GM12878 (cell line): ENCODE measurements around the gene MICAL3. TPM values are rescaled to one million over a fixed set of nuclear protein-coding genes. Genes with fewer than 3 reads are reported as not detected.
A peak's percentile ranks its signal among the peaks of the same experiment; 100 is the strongest.

Source experiments
- ATAC-seq: fragments of 200-7000 bp; cut with Tn5 transposase; 3 replicates; pipeline ENCODE4 v1.9.1; 2020; ENCODE audit warnings: mild to moderate bottlenecking, moderate library complexity
- BruUV-seq: library from RNA; stranded (reverse); fragments of 400-500 nt; replicated peaks from 2 replicates; lab custom pipeline; 2021; lab: Mats Ljungman, UMichigan
- CTCF ChIA-PET: fragments of 300-600 bp; sonication (Branson Sonifier 250); formaldehyde crosslinking; extraction: SDS; loops from one replicate; lab custom pipeline; 2021; ENCODE audit warnings: inconsistent platforms; lab: Yijun Ruan, JAX
- POLR2A ChIA-PET: fragments of 350-600 bp; formaldehyde crosslinking; extraction: SDS; loops from one replicate; lab custom pipeline; 2021; ENCODE audit warnings: inconsistent platforms; lab: Charles Lee
- RAD21 ChIA-PET: fragments of 300-600 bp; sonication (Branson Sonifier 250); formaldehyde crosslinking; loops from one replicate; lab custom pipeline; 2023; ENCODE audit warnings: antibody characterized with exemption; ENCODE audit not compliant: unreplicated experiment; lab: Charles Lee
- SMC1A ChIA-PET: fragments of 300-600 bp; sonication (Branson Sonifier 250); formaldehyde crosslinking; loops from one replicate; lab custom pipeline; 2023; ENCODE audit not compliant: unreplicated experiment, uncharacterized antibody; lab: Charles Lee
- DNase-seq: peaks from one replicate; pipeline ENCODE4 v3.0.0-alpha.2; 2011; ENCODE audit warnings: low read depth, low spot score
- FAIRE-seq: peaks from 3 replicates; lab custom pipeline; 2011; peaks lifted over from hg19 to GRCh38; lab: Jason Lieb, UNC
- H2AFZ ChIP-seq: 2 replicates; pipeline ENCODE4 v1.6.0; 2011; ENCODE audit warnings: low read depth, low read length, control low read depth; ENCODE audit not compliant: control insufficient read depth
- H3K27ac ChIP-seq: 2 replicates; pipeline ENCODE4 v1.5.1; 2011; ENCODE audit warnings: control low read depth; ENCODE audit not compliant: control insufficient read depth, insufficient read depth
- H3K27me3 ChIP-seq, 2 experiments: replicated peaks in 1 of 2; 2 replicates each; pipeline versions ENCODE4 v1.6.0 to v1.6.1; 2011; ENCODE audit warnings: low read length in 1 of 2; ENCODE audit not compliant: control insufficient read depth in 2 of 2, insufficient read depth in 2 of 2
- H3K36me3 ChIP-seq, 2 experiments: 2 replicates each; pipeline ENCODE4 v1.5.1; 2011; ENCODE audit warnings: low read length in 1 of 2; ENCODE audit not compliant: control insufficient read depth in 2 of 2, insufficient read depth in 2 of 2
- H3K4me1 ChIP-seq: 2 replicates; pipeline ENCODE4 v1.6.1; 2011; ENCODE audit warnings: mild to moderate bottlenecking, low read length, moderate library complexity, mixed read lengths; ENCODE audit not compliant: control insufficient read depth, insufficient read depth
- H3K4me2 ChIP-seq: 2 replicates; pipeline ENCODE4 v1.6.0; 2011; ENCODE audit warnings: control low read depth; ENCODE audit not compliant: control insufficient read depth, insufficient read depth
- H3K4me3 ChIP-seq: fragments of 200-600 bp; sonication (generic); 2 replicates; pipeline ENCODE4 v1.5.1; 2016
- H3K79me2 ChIP-seq: 2 replicates; pipeline ENCODE4 v1.6.0; 2011; ENCODE audit warnings: low read length; ENCODE audit not compliant: control insufficient read depth, insufficient read depth
- H3K9ac ChIP-seq: 2 replicates; pipeline ENCODE4 v1.8.0; 2011; ENCODE audit warnings: low read length, control low read depth, mixed read lengths; ENCODE audit not compliant: control insufficient read depth, insufficient read depth
- H3K9me3 ChIP-seq: replicated peaks from 3 replicates; pipeline ENCODE4 v1.5.1; 2011; ENCODE audit warnings: mild to moderate bottlenecking, low read length; ENCODE audit not compliant: control insufficient read depth, insufficient read depth
- H4K20me1 ChIP-seq: 2 replicates; pipeline ENCODE4 v1.6.0; 2011; ENCODE audit not compliant: control insufficient read depth, insufficient read depth
- ESRRA ChIP-seq: IDR thresholded peaks from 2 replicates; pipeline ENCODE4 v1.6.1; 2012; ENCODE audit warnings: mild to moderate bottlenecking, low read length, improper control_type of control experiment
- FOXK2 ChIP-seq: fragments of 450-650 bp; IDR thresholded peaks from 2 replicates; pipeline ENCODE4 v1.6.1; 2017; ENCODE audit warnings: mild to moderate bottlenecking, moderate library complexity
- HCFC1 ChIP-seq: fragments of 150-350 bp; IDR thresholded peaks from 2 replicates; pipeline ENCODE4 v1.6.1; 2014; ENCODE audit warnings: low read length
- MYC ChIP-seq: IDR thresholded peaks from 2 replicates; pipeline ENCODE4 v1.6.1; 2011; ENCODE audit warnings: mild to moderate bottlenecking, low read length, moderate library complexity, inconsistent platforms; ENCODE audit not compliant: insufficient read depth, insufficient replicate concordance, insufficient read length, severe bottlenecking
- WGBS: methylation state at CpG from one replicate; pipeline ENCODE4 v1.1.6; 2016; ENCODE audit warnings: low lambda C conversion rate; ENCODE audit not compliant: insufficient replicate concordance, insufficient coverage; ENCODE audit errors: missing lambda C conversion rate; 5-methylcytosine and 5-hydroxymethylcytosine counted together
- in situ Hi-C: fragments of 300-500 bp; cut with MboI; formaldehyde crosslinking; loops from 9 replicates; pipeline ENCODE4 v1.14.3; 2018; ENCODE audit warnings: mixed read lengths
- intact Hi-C: fragments of 100-400 bp; cut with micrococcal nuclease; formaldehyde crosslinking; loops from one replicate; pipeline ENCODE4 v1.14.2; 2022; ENCODE audit not compliant: unreplicated experiment
- polyA plus RNA-seq, 11 experiments: library from polyadenylated mRNA; depleted of rRNA in 4 of 11; unstranded in 6 of 11; stranded (reverse) in 5 of 11; fragments of >200 nt; fragmentation: Nextera tagmentation in 4 of 11; fragmentation: Illumina TruSeq in 1 of 11; extraction: Ambion mirVana in 4 of 11; extraction: Trizol in 1 of 11; gene quantifications; 1 replicate in 1 of 11; 2 replicates in 10 of 11; pipeline versions ENCODE4 v1.2.1 to v1.2.3, GENCODE V29; 2011 to 2016; ENCODE audit warnings: inconsistent platforms in 2 of 11, missing spikeins in 2 of 11, low read depth in 1 of 11
- total RNA-seq, 4 experiments: library from RNA; depleted of rRNA in 3 of 4; stranded (reverse); fragments of >200 nt in 3 of 4; fragmentation: Illumina TruSeq in 1 of 4; extraction: Trizol in 1 of 4; gene quantifications; 2 replicates each; pipeline versions ENCODE4 v1.2.1 to v1.2.3, GENCODE V29; 2013 to 2021
- TF ChIP-seq, protein P1 (sequence below): fragments of 450-650 bp; IDR thresholded peaks from 2 replicates; pipeline ENCODE4 v1.6.1; 2017; ENCODE audit warnings: mild to moderate bottlenecking
- TF ChIP-seq, protein P2 (sequence below): fragments of 450-650 bp; IDR thresholded peaks from 2 replicates; pipeline ENCODE4 v1.6.1; 2016; ENCODE audit warnings: mild to moderate bottlenecking
- TF ChIP-seq, protein P3 (sequence below): IDR thresholded peaks from 2 replicates; pipeline ENCODE4 v1.6.1; 2011; ENCODE audit warnings: borderline replicate concordance, low read depth, mild to moderate bottlenecking, moderate library complexity, low read length; ENCODE audit not compliant: insufficient read depth, poor library complexity, severe bottlenecking
- TF ChIP-seq, protein P4 (sequence below): IDR thresholded peaks from 2 replicates; pipeline ENCODE4 v1.6.1; 2011; ENCODE audit warnings: low read depth, mild to moderate bottlenecking, low read length, moderate library complexity, borderline replicate concordance; ENCODE audit errors: extremely low read depth
- TF ChIP-seq, protein P5 (sequence below): IDR thresholded peaks from 2 replicates; pipeline ENCODE4 v1.6.1; 2012; ENCODE audit warnings: low read depth, low read length, improper control_type of control experiment
- TF ChIP-seq, protein P6 (sequence below): fragments of 450-650 bp; IDR thresholded peaks from 2 replicates; pipeline ENCODE4 v1.6.1; 2018; ENCODE audit warnings: mild to moderate bottlenecking, low read depth, moderate library complexity; ENCODE audit not compliant: partially characterized antibody
- TF ChIP-seq, protein P7 (sequence below): IDR thresholded peaks from 2 replicates; pipeline ENCODE4 v1.6.1; 2011; ENCODE audit warnings: mild to moderate bottlenecking, low read depth, low read length, moderate library complexity; ENCODE audit not compliant: insufficient replicate concordance

Gene MICAL3
- total and polyA plus RNA-seq, 10 of the 15 experiments (the other 5 are each of a cell fraction or from before 2014, with no cell fraction given), result 2.6 to 92.2 (median 24.0) TPM

DNA sequence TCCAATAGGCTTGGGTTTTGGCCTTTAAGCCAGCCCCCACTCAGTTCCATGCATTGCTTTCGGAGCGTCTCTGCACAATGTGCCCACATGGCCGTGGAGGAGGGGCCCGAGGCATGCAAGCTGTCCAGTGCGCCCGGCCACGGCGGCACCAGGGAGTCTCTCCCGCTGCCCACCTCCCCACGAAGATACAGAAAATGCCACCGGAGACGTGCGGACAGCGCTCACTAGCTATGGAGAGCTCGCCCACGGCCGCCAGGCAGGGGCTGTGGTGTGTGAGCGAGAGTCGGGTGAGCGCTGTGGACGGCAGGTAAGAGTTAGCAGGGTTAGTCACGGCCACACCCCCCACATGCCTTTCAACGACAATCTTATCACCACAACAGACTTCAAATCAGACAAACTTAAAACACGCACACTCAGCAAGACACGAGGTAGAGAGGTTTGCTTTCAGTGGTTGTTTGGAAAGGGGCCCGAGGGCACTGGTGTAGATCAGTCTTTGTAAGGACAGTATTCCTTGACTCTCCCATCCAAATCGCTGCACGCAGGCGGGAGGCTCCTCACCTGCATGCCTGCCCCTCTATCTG lies 231.4 kb downstream of the MICAL3 start:
- no peak overlapping the region for H3K27ac ChIP-seq
- SMC1A ChIA-PET, result interaction anchor here (0.6 kb wide), 1 partner anchor 358 kb away, joined by 3 read pairs; no protein-coding TSS in a partner anchor
- DNase-seq (no peak), FAIRE-seq (no peak), ATAC-seq (no peak)
- in situ Hi-C loops, result no loop called here
- H3K4me2 ChIP-seq, result no peak overlapping the region
- no peaks in the 10 kb centered on the region for H4K20me1 ChIP-seq
- H3K9me3 ChIP-seq, result no peaks in the 10 kb centered on the region
- no peak overlapping the region for H3K9ac ChIP-seq
- peaks cover 52% of the 10 kb centered on the region for H3K4me1 ChIP-seq
- intact Hi-C loops, result no loop called here
- H3K36me3 ChIP-seq, result peaks cover 0 to 12% of the 10 kb centered on the region in 2 experiments; a peak in 2 of 4 replicates
- RAD21 ChIA-PET, result interaction anchor here (1.9 kb wide), 1 partner anchor 283 kb away, joined by 5 read pairs; no protein-coding TSS in a partner anchor
- H2AFZ ChIP-seq, result no peak overlapping the region
- WGBS, result 92% methylated on average over 29 of the region's 29 CpGs
- H3K27me3 ChIP-seq, result no peaks in the 10 kb centered on the region
- no peak overlapping the region for H3K4me3 ChIP-seq
- H3K79me2 ChIP-seq, result peaks cover 20% of the 10 kb centered on the region
- CTCF ChIA-PET, result interaction anchor here (1.1 to 1.7 kb wide), 5 partner anchors 11 to 283 kb away, joined by 3 to 7 read pairs (median 4); no protein-coding TSS in a partner anchor
- POLR2A ChIA-PET, result interaction anchor here (0.5 kb wide), 1 partner anchor 376 kb away, joined by 3 read pairs; no protein-coding TSS in a partner anchor
- no TSS peak for BruUV-seq
- TF ChIP-seq, protein P1, sequence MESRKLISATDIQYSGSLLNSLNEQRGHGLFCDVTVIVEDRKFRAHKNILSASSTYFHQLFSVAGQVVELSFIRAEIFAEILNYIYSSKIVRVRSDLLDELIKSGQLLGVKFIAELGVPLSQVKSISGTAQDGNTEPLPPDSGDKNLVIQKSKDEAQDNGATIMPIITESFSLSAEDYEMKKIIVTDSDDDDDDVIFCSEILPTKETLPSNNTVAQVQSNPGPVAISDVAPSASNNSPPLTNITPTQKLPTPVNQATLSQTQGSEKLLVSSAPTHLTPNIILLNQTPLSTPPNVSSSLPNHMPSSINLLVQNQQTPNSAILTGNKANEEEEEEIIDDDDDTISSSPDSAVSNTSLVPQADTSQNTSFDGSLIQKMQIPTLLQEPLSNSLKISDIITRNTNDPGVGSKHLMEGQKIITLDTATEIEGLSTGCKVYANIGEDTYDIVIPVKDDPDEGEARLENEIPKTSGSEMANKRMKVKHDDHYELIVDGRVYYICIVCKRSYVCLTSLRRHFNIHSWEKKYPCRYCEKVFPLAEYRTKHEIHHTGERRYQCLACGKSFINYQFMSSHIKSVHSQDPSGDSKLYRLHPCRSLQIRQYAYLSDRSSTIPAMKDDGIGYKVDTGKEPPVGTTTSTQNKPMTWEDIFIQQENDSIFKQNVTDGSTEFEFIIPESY, result no peak
- TF ChIP-seq, protein P2, sequence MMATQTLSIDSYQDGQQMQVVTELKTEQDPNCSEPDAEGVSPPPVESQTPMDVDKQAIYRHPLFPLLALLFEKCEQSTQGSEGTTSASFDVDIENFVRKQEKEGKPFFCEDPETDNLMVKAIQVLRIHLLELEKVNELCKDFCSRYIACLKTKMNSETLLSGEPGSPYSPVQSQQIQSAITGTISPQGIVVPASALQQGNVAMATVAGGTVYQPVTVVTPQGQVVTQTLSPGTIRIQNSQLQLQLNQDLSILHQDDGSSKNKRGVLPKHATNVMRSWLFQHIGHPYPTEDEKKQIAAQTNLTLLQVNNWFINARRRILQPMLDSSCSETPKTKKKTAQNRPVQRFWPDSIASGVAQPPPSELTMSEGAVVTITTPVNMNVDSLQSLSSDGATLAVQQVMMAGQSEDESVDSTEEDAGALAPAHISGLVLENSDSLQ, result no peak
- TF ChIP-seq, protein P3, sequence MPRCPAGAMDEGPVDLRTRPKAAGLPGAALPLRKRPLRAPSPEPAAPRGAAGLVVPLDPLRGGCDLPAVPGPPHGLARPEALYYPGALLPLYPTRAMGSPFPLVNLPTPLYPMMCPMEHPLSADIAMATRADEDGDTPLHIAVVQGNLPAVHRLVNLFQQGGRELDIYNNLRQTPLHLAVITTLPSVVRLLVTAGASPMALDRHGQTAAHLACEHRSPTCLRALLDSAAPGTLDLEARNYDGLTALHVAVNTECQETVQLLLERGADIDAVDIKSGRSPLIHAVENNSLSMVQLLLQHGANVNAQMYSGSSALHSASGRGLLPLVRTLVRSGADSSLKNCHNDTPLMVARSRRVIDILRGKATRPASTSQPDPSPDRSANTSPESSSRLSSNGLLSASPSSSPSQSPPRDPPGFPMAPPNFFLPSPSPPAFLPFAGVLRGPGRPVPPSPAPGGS, result peak; percentile 84
- TF ChIP-seq ESRRA (no peak), FOXK2 (no peak), MYC (no peak), HCFC1 (no peak)
- TF ChIP-seq, protein P4, sequence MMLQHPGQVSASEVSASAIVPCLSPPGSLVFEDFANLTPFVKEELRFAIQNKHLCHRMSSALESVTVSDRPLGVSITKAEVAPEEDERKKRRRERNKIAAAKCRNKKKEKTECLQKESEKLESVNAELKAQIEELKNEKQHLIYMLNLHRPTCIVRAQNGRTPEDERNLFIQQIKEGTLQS, result no peak
- TF ChIP-seq, protein P5, sequence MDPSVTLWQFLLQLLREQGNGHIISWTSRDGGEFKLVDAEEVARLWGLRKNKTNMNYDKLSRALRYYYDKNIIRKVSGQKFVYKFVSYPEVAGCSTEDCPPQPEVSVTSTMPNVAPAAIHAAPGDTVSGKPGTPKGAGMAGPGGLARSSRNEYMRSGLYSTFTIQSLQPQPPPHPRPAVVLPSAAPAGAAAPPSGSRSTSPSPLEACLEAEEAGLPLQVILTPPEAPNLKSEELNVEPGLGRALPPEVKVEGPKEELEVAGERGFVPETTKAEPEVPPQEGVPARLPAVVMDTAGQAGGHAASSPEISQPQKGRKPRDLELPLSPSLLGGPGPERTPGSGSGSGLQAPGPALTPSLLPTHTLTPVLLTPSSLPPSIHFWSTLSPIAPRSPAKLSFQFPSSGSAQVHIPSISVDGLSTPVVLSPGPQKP, result no peak
- TF ChIP-seq, protein P6, sequence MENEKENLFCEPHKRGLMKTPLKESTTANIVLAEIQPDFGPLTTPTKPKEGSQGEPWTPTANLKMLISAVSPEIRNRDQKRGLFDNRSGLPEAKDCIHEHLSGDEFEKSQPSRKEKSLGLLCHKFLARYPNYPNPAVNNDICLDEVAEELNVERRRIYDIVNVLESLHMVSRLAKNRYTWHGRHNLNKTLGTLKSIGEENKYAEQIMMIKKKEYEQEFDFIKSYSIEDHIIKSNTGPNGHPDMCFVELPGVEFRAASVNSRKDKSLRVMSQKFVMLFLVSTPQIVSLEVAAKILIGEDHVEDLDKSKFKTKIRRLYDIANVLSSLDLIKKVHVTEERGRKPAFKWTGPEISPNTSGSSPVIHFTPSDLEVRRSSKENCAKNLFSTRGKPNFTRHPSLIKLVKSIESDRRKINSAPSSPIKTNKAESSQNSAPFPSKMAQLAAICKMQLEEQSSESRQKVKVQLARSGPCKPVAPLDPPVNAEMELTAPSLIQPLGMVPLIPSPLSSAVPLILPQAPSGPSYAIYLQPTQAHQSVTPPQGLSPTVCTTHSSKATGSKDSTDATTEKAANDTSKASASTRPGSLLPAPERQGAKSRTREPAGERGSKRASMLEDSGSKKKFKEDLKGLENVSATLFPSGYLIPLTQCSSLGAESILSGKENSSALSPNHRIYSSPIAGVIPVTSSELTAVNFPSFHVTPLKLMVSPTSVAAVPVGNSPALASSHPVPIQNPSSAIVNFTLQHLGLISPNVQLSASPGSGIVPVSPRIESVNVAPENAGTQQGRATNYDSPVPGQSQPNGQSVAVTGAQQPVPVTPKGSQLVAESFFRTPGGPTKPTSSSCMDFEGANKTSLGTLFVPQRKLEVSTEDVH, result no peak
- TF ChIP-seq, protein P7, sequence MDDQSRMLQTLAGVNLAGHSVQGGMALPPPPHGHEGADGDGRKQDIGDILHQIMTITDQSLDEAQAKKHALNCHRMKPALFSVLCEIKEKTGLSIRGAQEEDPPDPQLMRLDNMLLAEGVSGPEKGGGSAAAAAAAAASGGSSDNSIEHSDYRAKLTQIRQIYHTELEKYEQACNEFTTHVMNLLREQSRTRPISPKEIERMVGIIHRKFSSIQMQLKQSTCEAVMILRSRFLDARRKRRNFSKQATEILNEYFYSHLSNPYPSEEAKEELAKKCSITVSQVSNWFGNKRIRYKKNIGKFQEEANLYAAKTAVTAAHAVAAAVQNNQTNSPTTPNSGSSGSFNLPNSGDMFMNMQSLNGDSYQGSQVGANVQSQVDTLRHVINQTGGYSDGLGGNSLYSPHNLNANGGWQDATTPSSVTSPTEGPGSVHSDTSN, result peak; percentile 8
